ENCODE data around the gene GLT1D1.

Gene GLT1D1

GRCh38 chr12:128916425-128916824, 63.1 kb downstream of the GLT1D1 start:
- no peak for DNase-seq

GRCh38 chr12:128918481-128919260, 65.4 kb downstream of the GLT1D1 start:
- DNase-seq: no peak

DNA sequence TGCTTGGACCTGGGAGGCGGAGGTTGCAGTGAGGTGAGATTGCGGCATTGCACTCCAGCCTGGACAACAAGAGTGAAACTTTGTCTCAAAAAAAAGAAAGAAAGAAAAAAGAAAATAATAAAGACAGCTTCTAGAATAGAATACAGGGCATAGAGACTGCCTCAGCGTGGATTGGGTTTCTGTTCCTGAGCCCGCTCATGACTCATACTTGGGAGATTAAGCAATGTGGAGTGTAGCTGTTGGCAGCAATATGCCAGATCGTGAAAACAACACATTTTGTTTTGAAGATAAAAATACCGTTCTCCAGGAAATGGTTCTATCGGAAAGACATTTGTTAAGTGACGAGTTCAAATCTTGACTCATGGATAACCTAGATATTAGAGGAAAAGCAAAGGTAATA, 67.2 kb downstream of the GLT1D1 start:
- DNase-seq: no peak

GRCh38 chr12:128928361-128928760, 75.1 kb downstream of the GLT1D1 start:
- no peak for DNase-seq

DNA sequence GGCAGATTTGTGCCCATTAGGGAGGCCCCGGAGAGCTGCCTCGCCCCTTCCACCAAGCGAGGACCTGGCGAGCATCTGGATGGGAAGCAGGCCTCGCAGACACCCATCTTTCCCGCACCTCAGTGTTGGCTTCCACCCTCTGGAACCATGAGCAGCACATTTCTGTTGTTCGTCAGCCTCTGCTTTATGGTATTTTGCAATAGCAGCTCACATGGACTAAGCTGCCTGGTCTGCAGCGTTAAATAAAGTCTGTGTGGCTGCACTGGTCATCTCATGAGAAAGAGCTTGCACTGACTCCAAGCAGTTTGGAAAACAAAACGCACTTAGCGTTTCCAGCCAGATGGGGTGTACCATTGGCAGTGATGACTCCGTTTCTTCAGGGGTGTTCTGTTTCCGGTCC, 75.8 kb downstream of the GLT1D1 start:
- DNase-seq: no peak

DNA sequence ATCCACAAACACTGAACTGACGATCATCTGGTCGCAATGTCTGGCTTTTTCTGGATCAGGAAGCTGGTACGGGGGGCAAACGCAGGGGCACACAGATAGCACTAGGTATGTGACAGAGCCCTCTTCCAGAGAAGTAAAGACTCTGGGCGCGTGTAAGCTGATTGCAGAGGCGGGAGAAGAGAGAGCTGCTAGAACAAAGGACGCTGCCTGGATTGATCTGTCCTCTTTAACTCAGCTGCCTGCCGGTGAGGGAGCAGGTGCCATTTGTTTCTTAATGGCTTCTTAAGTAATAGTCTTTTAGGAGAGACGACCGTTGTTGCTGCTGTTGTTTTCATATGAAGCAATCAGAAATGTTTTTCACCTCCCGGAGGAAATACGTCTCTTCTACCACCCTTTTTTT, 77.3 kb downstream of the GLT1D1 start:
- peak; percentile 49 for DNase-seq

DNA sequence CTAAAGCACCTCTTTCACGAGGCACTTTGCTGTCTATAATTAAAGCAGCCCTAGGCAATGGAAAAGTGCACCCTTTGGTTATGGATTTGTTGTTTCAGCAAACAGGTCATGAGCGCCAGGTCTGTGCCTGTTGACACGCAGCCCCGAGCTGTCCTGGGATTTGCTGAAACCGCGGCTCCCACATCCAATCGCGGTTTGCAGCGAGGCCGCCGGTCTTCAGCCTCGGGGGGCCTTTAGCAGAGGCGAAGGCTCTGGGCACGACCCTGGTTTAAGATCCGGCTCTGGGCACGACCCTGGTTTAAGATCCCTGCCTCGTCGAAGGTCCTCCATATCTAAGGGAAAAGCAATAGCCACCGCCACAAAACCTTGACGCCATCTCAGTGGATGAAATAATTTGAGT, 79.2 kb downstream of the GLT1D1 start:
- DNase-seq: no peak

- DNase-seq: no peak
Measured at GRCh38 chr12:128933039-128933438, 79.8 kb downstream of the GLT1D1 start.

GRCh38 chr12:128933926-128934325, 80.6 kb downstream of the GLT1D1 start:
- no peak for DNase-seq

DNA sequence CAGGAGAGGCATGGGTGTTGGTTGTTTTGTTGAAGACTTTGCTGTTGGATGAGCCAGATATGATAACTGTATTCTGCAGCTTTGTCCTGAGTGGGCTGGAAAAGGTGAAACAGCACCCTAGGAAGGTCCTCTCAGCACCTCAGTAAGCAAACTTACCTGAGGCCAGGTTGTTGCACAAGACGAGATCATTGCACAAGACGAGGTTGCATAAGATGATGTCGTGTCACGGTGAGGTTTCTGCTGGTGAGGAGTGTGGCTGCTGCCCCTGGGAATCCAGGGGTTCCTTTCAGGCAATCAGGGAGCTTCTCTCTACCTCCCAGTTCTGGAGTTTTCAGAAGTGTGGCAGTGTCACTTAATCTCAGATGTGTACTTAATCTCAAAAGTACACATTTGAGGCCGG, 85.6 kb downstream of the GLT1D1 start:
- DNase-seq: no peak

- no peak for DNase-seq
Measured at GRCh38 chr12:128940090-128940888, 87.0 kb downstream of the GLT1D1 start.

GRCh38 chr12:128940974-128941373, 87.7 kb downstream of the GLT1D1 start:
- DNase-seq: no peak

- peak; percentile 80 for DNase-seq
Measured at GRCh38 chr12:128942960-128943477, 89.7 kb downstream of the GLT1D1 start.

GRCh38 chr12:128944956-128945355, 91.7 kb downstream of the GLT1D1 start:
- no peak for DNase-seq

DNA sequence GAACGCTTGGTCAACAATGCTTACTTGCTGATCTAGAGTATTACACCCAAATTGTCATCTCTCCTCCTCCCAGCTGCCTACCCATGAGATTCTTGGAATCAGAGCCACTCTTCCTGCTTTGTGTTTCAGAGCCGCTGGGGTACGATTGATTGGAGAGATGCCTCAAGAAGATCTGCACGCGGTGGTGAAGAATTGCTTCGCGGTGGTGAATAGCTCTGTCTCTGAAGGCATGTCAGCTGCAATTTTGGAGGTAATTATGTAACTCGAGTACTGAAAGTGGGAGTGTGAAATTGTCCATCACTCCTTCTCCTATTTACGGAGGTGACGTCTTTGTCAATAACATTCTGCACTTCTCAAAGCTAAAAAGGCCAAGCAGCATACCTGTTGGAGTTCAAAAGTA, 93.9 kb downstream of the GLT1D1 start:
- no peak for DNase-seq

- DNase-seq: no peak
Measured at GRCh38 chr12:128949086-128949485, 95.8 kb downstream of the GLT1D1 start.

DNA sequence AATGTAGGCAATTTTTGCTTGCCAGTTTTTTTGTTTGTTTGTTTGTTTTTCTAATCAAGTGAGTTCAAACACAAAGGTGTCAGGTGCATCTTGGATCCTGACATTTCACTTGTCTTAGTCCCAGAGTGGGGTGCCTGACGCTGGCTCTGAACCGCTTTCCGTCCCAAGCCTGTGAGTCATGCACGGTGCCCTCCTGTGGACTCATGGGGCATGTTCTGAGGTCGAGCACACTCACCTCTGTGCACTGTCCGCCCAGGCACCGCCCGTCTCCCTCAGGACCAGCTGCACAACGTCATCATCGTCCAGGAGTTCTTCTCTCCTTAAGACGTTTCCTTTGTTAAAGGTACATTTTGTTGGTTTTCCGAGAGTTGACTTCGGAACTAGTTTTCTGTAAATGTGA, 98.2 kb downstream of the GLT1D1 start:
- no peak for DNase-seq

- DNase-seq: no peak
Measured at GRCh38 chr12:128956755-128957154, 103.5 kb downstream of the GLT1D1 start.

DNA sequence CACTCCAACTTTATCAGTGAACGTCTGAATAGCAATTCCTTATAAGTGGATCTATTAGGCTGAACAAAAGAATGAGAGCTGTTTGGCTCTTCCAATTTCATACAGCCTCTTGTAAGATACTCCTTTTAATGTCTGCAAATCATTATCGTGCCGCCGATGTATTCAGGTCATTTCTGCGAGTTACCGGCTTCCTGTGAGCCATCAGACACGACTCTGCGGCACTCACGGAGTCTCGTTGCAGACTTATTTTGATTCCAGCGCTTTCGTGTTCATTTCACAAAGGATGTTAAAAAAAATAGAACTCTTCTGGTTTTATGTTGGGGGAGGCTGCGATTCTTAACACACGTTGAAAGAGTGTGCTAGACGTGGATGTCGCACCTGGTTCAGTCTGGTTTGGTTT, 106.6 kb downstream of the GLT1D1 start:
- peak; percentile 71 for DNase-seq

GRCh38 chr12:128961308-128961902, 108.1 kb downstream of the GLT1D1 start:
- DNase-seq: no peak

GRCh38 chr12:128961957-128962356, 108.7 kb downstream of the GLT1D1 start:
- DNase-seq: no peak

- peak; percentile 91 for DNase-seq
Measured at GRCh38 chr12:128966203-128966810, 113.0 kb downstream of the GLT1D1 start.

DNA sequence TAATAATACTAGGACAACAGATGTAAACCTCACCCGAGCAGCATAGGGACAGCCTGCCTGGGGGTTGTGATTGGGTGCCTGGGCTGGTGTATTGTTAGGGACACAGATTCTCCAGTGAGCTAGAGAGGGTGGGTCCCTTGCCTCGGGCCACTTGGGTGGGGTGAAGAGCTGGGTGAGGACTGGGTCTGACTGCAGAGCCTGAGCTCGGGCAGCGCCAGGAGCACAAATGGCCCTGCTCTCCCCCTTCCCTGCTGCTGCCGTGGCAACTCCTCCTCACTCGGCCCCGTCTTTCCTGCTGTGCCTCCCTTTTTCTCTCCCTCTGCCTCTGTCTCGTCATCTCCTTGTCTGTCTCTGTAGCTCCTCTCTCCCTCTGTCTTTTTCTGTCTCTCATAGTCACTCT, 115.4 kb downstream of the GLT1D1 start:
- DNase-seq: peak; percentile 13
